ENCODE results near the gene VPS39. TPM values are rescaled to one million over a fixed set of nuclear protein-coding genes. Genes with fewer than 3 reads are reported as not detected.

Gene VPS39
- total and polyA plus RNA-seq, 2 of the 8 experiments (the other 6 are each of a cell fraction or from before 2014, with no cell fraction given) = 34.4 to 36.6 TPM

DNA sequence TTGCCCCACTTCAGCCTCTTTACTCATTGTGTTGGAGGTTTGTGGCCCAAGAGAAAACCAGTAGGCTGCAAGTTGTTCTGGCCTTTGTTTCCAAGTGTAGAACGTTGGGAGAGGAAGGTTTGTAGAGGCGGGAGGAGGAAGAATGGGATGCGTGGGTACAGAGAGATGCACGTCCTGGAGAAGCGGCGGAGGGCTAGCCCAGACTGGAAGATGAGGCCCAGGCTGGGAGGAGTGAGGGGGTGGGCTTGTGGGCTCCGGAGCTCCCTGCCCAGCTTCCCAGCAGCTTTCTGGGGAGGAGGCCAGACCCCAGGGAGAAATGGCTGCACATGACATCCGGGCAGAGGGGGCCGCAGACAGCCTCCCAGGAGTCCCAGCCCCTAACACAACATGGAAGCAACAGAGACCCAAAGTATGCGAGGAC is 57.0 kb downstream of the VPS39 start (continued):
- TF ChIP-seq, protein P1, sequence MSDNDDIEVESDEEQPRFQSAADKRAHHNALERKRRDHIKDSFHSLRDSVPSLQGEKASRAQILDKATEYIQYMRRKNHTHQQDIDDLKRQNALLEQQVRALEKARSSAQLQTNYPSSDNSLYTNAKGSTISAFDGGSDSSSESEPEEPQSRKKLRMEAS (IDR thresholded peaks at IDR 0.05) = no peak
- no peak for TF ChIP-seq CEBPB (IDR thresholded peaks at IDR 0.05; ENCODE audit: low read depth, low read length)
- no peak for TF ChIP-seq JUN (IDR thresholded peaks at IDR 0.05; ENCODE audit: low read depth, low read length)
- TF ChIP-seq RAD21 (IDR thresholded peaks at IDR 0.05 in 1 of 2, conservative IDR thresholded peaks at IDR 0.05 in 1 of 2; ENCODE audit: low read depth in 2 of 2, low read length in 2 of 2) = no peak
- no peak for TF ChIP-seq JUND (IDR thresholded peaks at IDR 0.05; ENCODE audit: low read length)
- no peak for TF ChIP-seq TBP (IDR thresholded peaks at IDR 0.05; ENCODE audit: low read depth, low read length)
